ENCODE results near the gene PINLYP.

PINLYP gene

GRCh38 chr19:43610493-43610892 is 34.9 kb downstream of the PINLYP start:
- Mint-ChIP-seq H3K4me1 (ENCODE audit: low read depth in 2 of 2) (peaks cover 16 to 31% of the 10 kb centered on the region in 2 donors), H3K4me3 (no peak overlapping the region), H3K36me3 (ENCODE audit: insufficient read depth) (peaks cover 19% of the 10 kb centered on the region), H3K9me3 (no peaks in the 10 kb centered on the region), H3K27me3 (no peaks in the 10 kb centered on the region), H3K27ac (peak overlapping the region in 1 of 2 donors; percentile 86)
- ATAC-seq (replicated peaks) (no peak), DNase-seq (no peak)

DNA sequence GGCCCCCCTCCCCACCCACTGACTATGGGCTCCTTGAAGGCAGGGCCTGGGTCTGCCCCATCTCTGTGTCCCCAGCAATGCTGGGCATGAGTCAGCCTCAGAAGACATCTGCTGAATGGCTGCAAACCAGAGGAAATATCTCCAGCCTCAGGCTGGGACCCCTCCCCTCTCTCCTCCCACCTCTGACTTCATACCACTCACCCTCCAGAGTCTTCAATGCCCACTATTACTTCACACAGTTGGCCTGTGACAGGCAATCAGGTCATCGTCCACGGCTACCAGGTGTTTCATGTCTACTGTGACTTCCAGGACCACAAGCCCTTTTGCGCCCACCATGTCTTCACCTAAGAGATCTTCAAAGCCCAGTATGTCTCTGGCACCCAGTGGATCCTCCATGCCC is 36.2 kb downstream of the PINLYP start, which contains the start of gene SRRM5:
SRRM5 (plus strand) TSS at position 301 of the 400 bp plus-strand sequence; CDS start at position 335, 34 bp downstream.
- Mint-ChIP-seq H3K27me3 (no peaks in the 10 kb centered on the region), H3K4me1 (ENCODE audit: low read depth in 2 of 2) (peaks cover 19 to 35% of the 10 kb centered on the region in 2 donors), H3K9me3 (no peaks in the 10 kb centered on the region), H3K4me3 (no peak within 1 kb of the TSS), H3K27ac (peak within 1 kb of the TSS; percentile 76 to 86), H3K36me3 (ENCODE audit: insufficient read depth) (peaks cover 18% of the 10 kb centered on the region)
- ATAC-seq (replicated peaks) (no peak), DNase-seq (no peak)

- peak overlapping the region; percentile 76 to 86 for H3K27ac Mint-ChIP-seq
- ATAC-seq (replicated peaks) = no peak
- H3K4me3 Mint-ChIP-seq = no peak overlapping the region
- peaks cover 19 to 30% of the 10 kb centered on the region in 2 donors for H3K4me1 Mint-ChIP-seq (ENCODE audit: low read depth in 2 of 2)
- H3K9me3 Mint-ChIP-seq = no peaks in the 10 kb centered on the region
- H3K27me3 Mint-ChIP-seq = no peaks in the 10 kb centered on the region
- peaks cover 18% of the 10 kb centered on the region for H3K36me3 Mint-ChIP-seq (ENCODE audit: insufficient read depth)
- DNase-seq = no peak
These were observed 36.8 kb downstream of the PINLYP start for GRCh38 chr19:43612374-43612773.

GRCh38 chr19:43616306-43616705 is 40.7 kb downstream of the PINLYP start:
- Mint-ChIP-seq H3K36me3 (ENCODE audit: insufficient read depth) (peaks cover 12% of the 10 kb centered on the region), H3K9me3 (no peaks in the 10 kb centered on the region), H3K4me3 (no peak overlapping the region), H3K4me1 (ENCODE audit: low read depth in 2 of 2) (peaks cover 36 to 43% of the 10 kb centered on the region in 2 donors), H3K27ac (peak overlapping the region in 1 of 2 donors; percentile 70), H3K27me3 (no peaks in the 10 kb centered on the region)
- no peak for DNase-seq
- ATAC-seq (replicated peaks) = no peak

GRCh38 chr19:43616954-43617353 is 41.4 kb downstream of the PINLYP start:
- no peaks in the 10 kb centered on the region for H3K9me3 Mint-ChIP-seq

DNA sequence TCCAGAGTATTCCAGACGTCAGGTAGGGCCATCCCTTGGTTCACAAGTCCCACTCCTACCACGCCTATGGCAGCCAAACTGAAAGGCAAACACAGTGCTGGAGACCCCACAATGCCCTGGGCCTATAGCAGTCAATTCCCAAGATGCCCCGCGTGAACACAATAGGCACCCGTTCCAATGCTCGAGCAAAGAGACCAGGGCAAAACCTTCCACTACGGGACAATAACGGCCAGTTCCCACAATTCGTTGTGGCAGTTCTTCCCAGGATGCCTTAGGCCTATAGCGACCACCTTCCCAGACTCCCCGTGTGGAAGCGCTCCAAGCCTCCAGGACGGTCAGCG is 43.3 kb downstream of the PINLYP start:
- Mint-ChIP-seq H3K4me1 (ENCODE audit: low read depth in 2 of 2) (peaks cover 28 to 30% of the 10 kb centered on the region in 2 donors), H3K36me3 (ENCODE audit: insufficient read depth) (peaks cover 1% of the 10 kb centered on the region), H3K27me3 (no peaks in the 10 kb centered on the region), H3K4me3 (peak overlapping the region; percentile 98), H3K9me3 (no peaks in the 10 kb centered on the region), H3K27ac (peak overlapping the region; percentile 94 to 95)
- DNase-seq (peak in 1 of 3 experiments; percentile 14), ATAC-seq (replicated peaks) (peak; percentile 21)

More at GRCh38 chr19:43616954-43617353, 41.4 kb downstream of the PINLYP start:
- no peak overlapping the region for H3K4me3 Mint-ChIP-seq
- DNase-seq = no peak
- H3K27ac Mint-ChIP-seq = peak overlapping the region in 1 of 2 donors; percentile 70
- ATAC-seq (replicated peaks) = no peak
- H3K4me1 Mint-ChIP-seq (ENCODE audit: low read depth in 2 of 2) = peaks cover 34 to 38% of the 10 kb centered on the region in 2 donors
- H3K36me3 Mint-ChIP-seq (ENCODE audit: insufficient read depth) = peaks cover 12% of the 10 kb centered on the region
- H3K27me3 Mint-ChIP-seq = no peaks in the 10 kb centered on the region

DNA sequence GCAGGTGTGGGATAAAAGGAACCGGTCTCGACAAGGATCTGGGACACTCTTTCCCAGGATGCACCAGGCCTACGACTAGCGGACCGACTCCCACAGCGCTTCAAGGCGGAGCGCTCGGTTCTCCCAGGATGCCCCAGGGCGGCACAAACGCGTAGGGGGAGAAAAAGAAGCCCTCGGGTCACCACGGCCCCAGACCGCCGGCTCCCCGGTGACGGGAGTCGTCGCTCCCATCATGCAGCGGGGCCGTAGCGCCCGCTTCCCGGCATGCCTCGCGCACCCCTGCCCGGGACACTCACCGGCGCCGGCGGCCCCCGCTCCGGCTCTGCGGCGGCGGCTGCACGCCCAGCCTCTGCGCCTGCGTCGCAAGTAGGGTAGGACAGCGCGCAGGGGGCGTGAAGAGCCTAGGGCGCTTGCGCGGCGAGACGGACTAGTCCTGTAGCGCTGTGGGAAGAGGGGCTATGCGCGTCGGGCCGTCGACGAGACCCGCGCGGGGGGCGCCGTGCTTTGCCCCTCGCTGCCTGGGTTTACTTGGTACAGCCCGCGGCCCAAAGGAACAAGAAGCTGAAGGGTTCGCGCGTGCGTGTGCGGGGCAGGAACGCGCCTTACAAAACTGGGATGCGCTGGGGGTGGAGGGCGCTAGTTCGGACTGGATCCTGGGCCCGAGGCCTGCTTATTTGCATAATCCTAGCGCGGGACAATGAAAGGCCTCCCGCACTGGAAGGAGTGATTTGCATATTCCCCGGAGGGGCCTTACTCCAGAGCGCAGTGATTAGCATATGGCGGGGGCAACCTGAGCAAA is 43.9 kb downstream of the PINLYP start, which contains the start of gene ZNF428:
ZNF428 (minus strand) TSS at position 368 of the 799 bp plus-strand sequence. CDS start 5,325 bp downstream, outside the sequence.
- no peaks in the 10 kb centered on the region for H3K27me3 Mint-ChIP-seq
- H3K9me3 Mint-ChIP-seq = no peaks in the 10 kb centered on the region
- H3K27ac Mint-ChIP-seq = peak within 1 kb of the TSS; percentile 94 to 95
- peaks cover 4% of the 10 kb centered on the region for H3K36me3 Mint-ChIP-seq (ENCODE audit: insufficient read depth)
- H3K4me1 Mint-ChIP-seq (ENCODE audit: low read depth in 2 of 2) = peaks cover 23 to 26% of the 10 kb centered on the region in 2 donors
- ATAC-seq (replicated peaks) = peak; percentile 86
- H3K4me3 Mint-ChIP-seq = peak within 1 kb of the TSS; percentile 98
- peak; percentile 75 to 84 (median 79) for DNase-seq

- Mint-ChIP-seq H3K27me3 (no peaks in the 10 kb centered on the region), H3K36me3 (ENCODE audit: insufficient read depth) (peaks cover 4% of the 10 kb centered on the region), H3K27ac (peak overlapping the region; percentile 94 to 95), H3K4me3 (peak overlapping the region; percentile 98), H3K9me3 (no peaks in the 10 kb centered on the region), H3K4me1 (ENCODE audit: low read depth in 2 of 2) (peaks cover 20 to 26% of the 10 kb centered on the region in 2 donors)
- no peak for ATAC-seq (replicated peaks)
- peak in 2 of 3 experiments; percentile 73 for DNase-seq
These were observed 44.7 kb downstream of the PINLYP start for GRCh38 chr19:43620061-43621001.

GRCh38 chr19:43622070-43622469 is 46.5 kb downstream of the PINLYP start:
- H3K27me3 Mint-ChIP-seq = peaks cover 9 to 10% of the 10 kb centered on the region in 2 donors
- DNase-seq (no peak), ATAC-seq (replicated peaks) (no peak)
- no peaks in the 10 kb centered on the region for H3K9me3 Mint-ChIP-seq
- no peak overlapping the region for H3K4me3 Mint-ChIP-seq
- peaks cover 20 to 22% of the 10 kb centered on the region in 2 donors for H3K4me1 Mint-ChIP-seq (ENCODE audit: low read depth in 2 of 2)
- H3K36me3 Mint-ChIP-seq (ENCODE audit: insufficient read depth) = peaks cover 4% of the 10 kb centered on the region
- no peak overlapping the region for H3K27ac Mint-ChIP-seq

DNA sequence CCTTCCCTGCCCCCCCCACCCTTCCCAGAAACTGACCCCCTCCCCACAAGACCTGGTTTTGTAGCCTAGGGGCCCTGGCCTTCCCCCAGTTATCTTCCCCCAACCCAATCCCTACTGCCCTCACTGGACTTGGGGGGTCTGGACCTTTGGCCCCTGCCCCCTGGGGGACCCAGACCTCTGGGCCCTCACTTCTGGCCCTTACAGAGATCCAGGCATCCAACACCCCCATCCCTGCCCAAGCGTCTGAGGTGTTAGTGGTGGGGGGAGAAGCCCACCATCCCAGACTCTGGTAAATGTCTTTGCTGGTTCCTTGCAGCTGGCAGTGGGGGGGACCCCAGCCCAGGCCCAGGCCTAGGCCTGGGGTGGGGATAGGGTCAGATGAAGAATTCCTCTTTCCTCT is 47.4 kb downstream of the PINLYP start:
- Mint-ChIP-seq H3K27me3 (peaks cover 9 to 18% of the 10 kb centered on the region in 2 donors), H3K4me3 (no peak overlapping the region), H3K4me1 (ENCODE audit: low read depth in 2 of 2) (peaks cover 20 to 22% of the 10 kb centered on the region in 2 donors), H3K9me3 (no peaks in the 10 kb centered on the region), H3K36me3 (ENCODE audit: insufficient read depth) (peaks cover 4% of the 10 kb centered on the region), H3K27ac (no peak overlapping the region)
- ATAC-seq (replicated peaks) = no peak
- DNase-seq = no peak

DNA sequence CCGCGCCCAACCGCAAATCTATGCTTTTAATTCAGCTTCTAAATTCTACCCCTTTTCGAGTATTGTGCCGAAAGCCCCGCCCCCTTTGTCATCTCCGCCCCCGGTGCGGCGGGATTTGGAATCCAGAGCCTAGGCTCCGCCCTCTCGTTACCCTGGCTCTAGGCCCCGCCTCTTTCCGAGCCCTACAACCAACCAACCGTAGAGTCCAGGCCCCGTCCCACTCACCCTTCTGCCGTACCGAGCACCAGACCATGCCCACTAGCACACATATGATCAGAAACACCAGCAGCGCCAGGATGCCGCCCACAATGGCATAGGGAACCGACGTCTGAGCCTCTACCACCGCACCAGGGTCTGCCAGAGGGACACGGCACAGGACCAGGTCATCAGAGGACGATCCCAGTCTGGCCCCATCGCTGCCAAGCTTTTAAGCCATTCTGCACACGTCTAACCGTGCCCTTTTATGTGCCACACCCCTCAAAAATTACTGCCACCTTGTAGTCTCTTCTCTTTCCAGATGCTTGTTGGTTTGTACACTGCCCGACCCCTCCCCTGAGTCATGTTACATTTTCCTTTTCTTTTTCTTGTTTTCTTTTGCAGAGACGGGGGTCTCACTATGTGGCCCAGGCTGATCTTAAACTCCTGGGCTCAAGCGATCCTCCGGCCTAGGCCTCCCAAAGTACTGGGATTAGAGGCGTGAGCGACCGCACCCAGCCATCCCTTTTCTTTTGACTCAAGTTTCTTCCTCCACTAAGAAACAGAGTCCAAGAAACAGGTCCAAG is 48.5 kb downstream of the PINLYP start:
- Mint-ChIP-seq H3K27ac (no peak overlapping the region), H3K36me3 (ENCODE audit: insufficient read depth) (peaks cover 4% of the 10 kb centered on the region), H3K27me3 (peaks cover 9 to 18% of the 10 kb centered on the region in 2 donors), H3K4me1 (ENCODE audit: low read depth in 2 of 2) (peaks cover 16 to 18% of the 10 kb centered on the region in 2 donors), H3K9me3 (no peaks in the 10 kb centered on the region), H3K4me3 (no peak overlapping the region)
- no peak for ATAC-seq (replicated peaks)
- DNase-seq = no peak

- peak overlapping the region; percentile 20 to 40 for H3K4me3 Mint-ChIP-seq
- no peaks in the 10 kb centered on the region for H3K9me3 Mint-ChIP-seq
- H3K27me3 Mint-ChIP-seq = peaks cover 9 to 18% of the 10 kb centered on the region in 2 donors
- H3K4me1 Mint-ChIP-seq (ENCODE audit: low read depth in 2 of 2) = peaks cover 10 to 13% of the 10 kb centered on the region in 2 donors
- DNase-seq (peak; percentile 81 to 85 (median 81)), ATAC-seq (replicated peaks) (peak; percentile 91)
- peaks cover 4% of the 10 kb centered on the region for H3K36me3 Mint-ChIP-seq (ENCODE audit: insufficient read depth)
- H3K27ac Mint-ChIP-seq = no peak overlapping the region
These were observed 49.3 kb downstream of the PINLYP start for GRCh38 chr19:43624933-43625332.

Measured in effector memory CD8-positive, alpha-beta T cell (primary cell).